ENCODE data around the gene HMGXB3.
A peak's percentile ranks its signal among the peaks of the same experiment; 100 is the strongest.

The HMGXB3 gene

DNA sequence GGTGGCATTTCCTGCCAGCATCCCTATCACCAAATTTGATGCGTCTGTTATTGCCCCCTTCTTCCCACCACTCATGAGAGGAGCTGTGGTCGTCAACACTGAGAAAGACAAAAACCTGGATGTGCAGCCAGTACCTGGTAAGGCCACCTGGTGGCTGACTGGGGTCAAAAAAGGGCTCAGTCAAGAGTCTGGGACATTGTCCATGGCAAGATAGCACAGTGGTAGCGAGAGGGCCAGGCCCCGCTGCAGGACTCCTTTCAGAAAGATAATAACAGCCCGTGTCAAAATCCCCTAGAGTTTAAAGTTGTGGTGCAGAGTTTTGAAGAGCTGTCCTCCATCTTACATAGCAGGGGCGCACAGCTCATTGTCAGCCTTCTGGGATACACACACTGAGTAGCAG is 45.0 kb downstream of the HMGXB3 start:
- TF ChIP-seq POLR2AphosphoS5 (IDR thresholded peaks at IDR 0.05; ENCODE audit: low read depth, low read length) (no peak), FOXP2 (optimal IDR thresholded peaks at IDR 0.05; ENCODE audit: borderline replicate concordance, extremely low read depth, extremely low read length, insufficient read depth) (no peak), TAF1 (IDR thresholded peaks at IDR 0.05; ENCODE audit: borderline replicate concordance, insufficient read depth, low read length) (no peak), SIN3A (IDR thresholded peaks at IDR 0.05; ENCODE audit: borderline replicate concordance, insufficient read depth, low read length) (no peak)
- TF ChIP-seq, protein P1, sequence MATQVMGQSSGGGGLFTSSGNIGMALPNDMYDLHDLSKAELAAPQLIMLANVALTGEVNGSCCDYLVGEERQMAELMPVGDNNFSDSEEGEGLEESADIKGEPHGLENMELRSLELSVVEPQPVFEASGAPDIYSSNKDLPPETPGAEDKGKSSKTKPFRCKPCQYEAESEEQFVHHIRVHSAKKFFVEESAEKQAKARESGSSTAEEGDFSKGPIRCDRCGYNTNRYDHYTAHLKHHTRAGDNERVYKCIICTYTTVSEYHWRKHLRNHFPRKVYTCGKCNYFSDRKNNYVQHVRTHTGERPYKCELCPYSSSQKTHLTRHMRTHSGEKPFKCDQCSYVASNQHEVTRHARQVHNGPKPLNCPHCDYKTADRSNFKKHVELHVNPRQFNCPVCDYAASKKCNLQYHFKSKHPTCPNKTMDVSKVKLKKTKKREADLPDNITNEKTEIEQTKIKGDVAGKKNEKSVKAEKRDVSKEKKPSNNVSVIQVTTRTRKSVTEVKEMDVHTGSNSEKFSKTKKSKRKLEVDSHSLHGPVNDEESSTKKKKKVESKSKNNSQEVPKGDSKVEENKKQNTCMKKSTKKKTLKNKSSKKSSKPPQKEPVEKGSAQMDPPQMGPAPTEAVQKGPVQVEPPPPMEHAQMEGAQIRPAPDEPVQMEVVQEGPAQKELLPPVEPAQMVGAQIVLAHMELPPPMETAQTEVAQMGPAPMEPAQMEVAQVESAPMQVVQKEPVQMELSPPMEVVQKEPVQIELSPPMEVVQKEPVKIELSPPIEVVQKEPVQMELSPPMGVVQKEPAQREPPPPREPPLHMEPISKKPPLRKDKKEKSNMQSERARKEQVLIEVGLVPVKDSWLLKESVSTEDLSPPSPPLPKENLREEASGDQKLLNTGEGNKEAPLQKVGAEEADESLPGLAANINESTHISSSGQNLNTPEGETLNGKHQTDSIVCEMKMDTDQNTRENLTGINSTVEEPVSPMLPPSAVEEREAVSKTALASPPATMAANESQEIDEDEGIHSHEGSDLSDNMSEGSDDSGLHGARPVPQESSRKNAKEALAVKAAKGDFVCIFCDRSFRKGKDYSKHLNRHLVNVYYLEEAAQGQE (IDR thresholded peaks at IDR 0.05; ENCODE audit: insufficient read depth in 1 of 2, low read depth in 2 of 2, low read length in 2 of 2) = no peak

DNA sequence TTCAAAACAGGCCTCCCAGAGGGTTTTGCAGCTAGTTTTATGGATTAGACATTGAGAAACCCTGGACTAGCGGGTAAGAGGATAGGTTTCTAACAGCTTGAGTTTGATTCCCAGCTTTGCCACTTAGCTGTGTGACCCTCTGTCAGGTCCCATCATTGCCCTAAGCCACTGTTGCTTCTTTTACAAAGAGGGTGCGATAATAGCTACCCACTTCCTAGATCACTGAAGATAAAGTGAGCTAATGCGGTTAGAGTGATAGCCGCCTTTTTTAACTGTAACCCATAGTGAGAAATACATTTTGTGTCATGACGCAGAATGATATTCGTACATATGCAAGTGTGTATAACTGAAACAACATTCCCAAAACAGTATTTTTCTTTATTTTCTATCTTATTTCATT is 45.5 kb downstream of the HMGXB3 start:
- no peak for TF ChIP-seq FOXP2 (optimal IDR thresholded peaks at IDR 0.05; ENCODE audit: borderline replicate concordance, extremely low read depth, extremely low read length, insufficient read depth)
- TF ChIP-seq POLR2AphosphoS5 (IDR thresholded peaks at IDR 0.05; ENCODE audit: low read depth, low read length) = no peak

DNA sequence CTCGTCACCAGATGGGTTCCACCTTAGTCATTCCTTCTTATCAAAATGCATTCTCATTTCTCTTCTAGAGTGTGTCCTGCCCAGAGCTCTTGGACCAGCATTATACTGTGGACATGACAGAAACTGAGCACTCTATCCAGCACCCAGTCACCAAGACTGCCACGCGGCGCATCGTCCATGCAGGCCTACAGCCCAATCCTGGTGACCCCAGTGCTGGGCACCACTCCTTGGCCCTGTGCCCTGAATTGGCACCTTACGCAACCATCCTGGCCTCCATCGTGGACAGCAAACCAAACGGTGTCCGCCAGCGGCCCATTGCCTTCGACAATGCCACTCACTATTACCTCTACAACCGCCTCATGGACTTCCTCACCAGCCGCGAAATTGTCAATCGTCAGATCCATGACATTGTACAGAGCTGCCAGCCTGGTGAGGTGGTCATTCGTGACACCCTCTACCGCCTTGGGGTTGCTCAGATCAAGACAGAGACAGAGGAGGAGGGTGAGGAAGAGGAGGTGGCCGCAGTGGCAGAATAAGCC is 51.2 kb downstream of the HMGXB3 start:
- TF ChIP-seq POLR2AphosphoS5 (IDR thresholded peaks at IDR 0.05; ENCODE audit: low read depth, low read length) (no peak), SIN3A (IDR thresholded peaks at IDR 0.05; ENCODE audit: borderline replicate concordance, insufficient read depth, low read length) (no peak), TAF1 (IDR thresholded peaks at IDR 0.05; ENCODE audit: borderline replicate concordance, insufficient read depth, low read length) (no peak), FOXP2 (optimal IDR thresholded peaks at IDR 0.05; ENCODE audit: borderline replicate concordance, extremely low read depth, extremely low read length, insufficient read depth) (no peak)
- TF ChIP-seq, protein P1 (IDR thresholded peaks at IDR 0.05; ENCODE audit: insufficient read depth in 1 of 2, low read depth in 2 of 2, low read length in 2 of 2) = no peak

DNA sequence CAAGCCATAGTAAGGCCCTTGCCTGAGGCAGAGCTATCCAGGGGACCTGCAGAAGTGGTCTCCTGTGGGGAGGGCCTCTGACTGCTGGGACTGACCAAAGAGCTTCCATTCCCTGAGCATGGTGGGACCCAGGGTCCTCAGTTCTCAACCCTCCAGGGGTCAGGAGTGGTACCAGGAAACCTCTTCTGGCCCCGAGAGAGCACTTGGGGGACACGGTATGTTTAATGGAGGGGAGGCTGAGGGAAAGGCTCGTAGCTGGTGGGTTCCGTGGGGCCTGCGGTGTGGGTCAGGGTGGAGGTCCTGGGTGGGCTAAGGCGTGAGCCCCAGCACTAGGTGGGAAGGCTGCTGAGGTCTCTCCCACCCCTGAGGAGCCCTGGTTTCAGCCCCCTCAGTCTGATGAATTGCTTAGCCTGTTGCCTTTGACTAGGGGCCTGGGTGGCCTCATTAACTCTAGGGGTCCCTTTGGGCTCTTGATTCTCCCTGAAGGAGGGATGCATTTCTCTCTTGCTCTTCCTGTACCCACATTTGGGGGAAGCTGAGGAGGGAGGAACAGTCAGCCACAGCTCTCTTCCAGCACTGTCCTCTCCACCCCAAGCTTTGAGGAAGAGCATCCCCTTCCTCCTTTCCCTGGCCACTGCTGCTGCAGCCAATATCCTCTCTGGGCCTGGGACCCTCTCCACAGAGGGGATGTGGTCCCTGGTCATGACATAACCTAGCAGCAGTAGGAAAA is 51.9 kb downstream of the HMGXB3 start:
- TF ChIP-seq, protein P1 (IDR thresholded peaks at IDR 0.05; ENCODE audit: insufficient read depth in 1 of 2, low read depth in 2 of 2, low read length in 2 of 2) = no peak
- TF ChIP-seq FOXP2 (optimal IDR thresholded peaks at IDR 0.05; ENCODE audit: borderline replicate concordance, extremely low read depth, extremely low read length, insufficient read depth) (no peak), SIN3A (IDR thresholded peaks at IDR 0.05; ENCODE audit: borderline replicate concordance, insufficient read depth, low read length) (no peak), POLR2AphosphoS5 (IDR thresholded peaks at IDR 0.05; ENCODE audit: low read depth, low read length) (no peak), TAF1 (IDR thresholded peaks at IDR 0.05; ENCODE audit: borderline replicate concordance, insufficient read depth, low read length) (no peak)

DNA sequence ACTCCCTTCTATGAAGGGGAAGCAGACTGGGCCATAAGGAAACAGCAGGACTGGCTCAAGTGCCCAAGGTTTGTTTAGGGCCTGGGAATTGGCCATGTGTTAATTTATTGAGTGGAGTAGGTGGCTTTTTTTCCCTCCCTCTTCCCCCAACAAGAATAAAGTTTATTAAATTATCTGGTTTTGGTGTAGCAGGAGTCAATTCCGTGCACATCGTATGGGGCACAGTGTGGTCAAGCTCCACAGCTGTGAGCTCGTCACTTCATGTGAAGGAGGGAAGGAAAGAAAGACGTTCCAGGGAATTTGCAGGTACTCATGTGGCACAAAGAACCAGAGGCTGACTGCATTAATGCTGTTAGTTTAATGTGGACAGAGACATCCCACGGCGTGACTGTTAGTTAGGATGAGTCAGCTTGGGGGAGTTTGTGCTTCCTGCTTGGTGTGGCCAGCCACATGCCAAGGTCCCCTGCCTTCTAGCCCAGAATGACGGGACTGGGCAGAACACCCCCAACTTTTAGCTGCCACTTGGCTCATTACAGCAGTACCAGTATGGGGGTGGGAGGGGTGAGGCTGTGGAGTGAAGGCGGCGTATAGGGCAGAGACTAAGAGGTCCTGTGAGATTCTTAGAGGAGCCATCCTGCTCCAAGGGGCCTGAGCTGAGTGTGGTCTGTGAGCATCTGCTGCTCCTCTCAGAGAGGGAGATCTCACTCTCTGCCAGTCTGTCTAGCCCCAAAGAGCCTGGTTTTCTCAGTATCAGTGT is 52.6 kb downstream of the HMGXB3 start:
- TF ChIP-seq FOXP2 (optimal IDR thresholded peaks at IDR 0.05; ENCODE audit: borderline replicate concordance, extremely low read depth, extremely low read length, insufficient read depth) = no peak
- TF ChIP-seq, protein P1 (IDR thresholded peaks at IDR 0.05; ENCODE audit: insufficient read depth in 1 of 2, low read depth in 2 of 2, low read length in 2 of 2) = peak; percentile 22 to 56; a peak in 1 of 4 replicates
- TF ChIP-seq SIN3A (IDR thresholded peaks at IDR 0.05; ENCODE audit: borderline replicate concordance, insufficient read depth, low read length) = no peak
- no peak for TF ChIP-seq TAF1 (IDR thresholded peaks at IDR 0.05; ENCODE audit: borderline replicate concordance, insufficient read depth, low read length)
- TF ChIP-seq POLR2AphosphoS5 (IDR thresholded peaks at IDR 0.05; ENCODE audit: low read depth, low read length) = no peak

Measured in PFSK-1 (cell line).